HCT116 (cell line): ENCODE data around the gene ARHGAP12. TPM values are rescaled to one million over a fixed set of nuclear protein-coding genes. Genes with fewer than 3 reads are reported as not detected.

ENCODE experiments used
- ATAC-seq: fragments of 200-7000 bp; cut with Tn5 transposase; 2 replicates; pipeline ENCODE4 v1.9.1; 2020; ENCODE audit warnings: mild to moderate bottlenecking, moderate library complexity
- BruUV-seq: library from RNA; stranded (reverse); fragments of 400-500 nt; replicated peaks from 2 replicates; lab custom pipeline; 2021; lab: Mats Ljungman, UMichigan
- CTCF ChIA-PET: fragments of 300-600 bp; sonication (Branson Sonifier 250); formaldehyde crosslinking; loops from one replicate; lab custom pipeline; 2021; ENCODE audit warnings: antibody characterized with exemption; lab: Charles Lee
- POLR2A ChIA-PET: fragments of 300-600, 350-600 bp; sonication (Branson Sonifier 250); formaldehyde crosslinking; loops from one replicate; lab custom pipeline; 2021; ENCODE audit warnings: antibody characterized with exemption; lab: Charles Lee
- RAD21 ChIA-PET, 2 experiments: fragments of 300-600 bp; sonication (Branson Sonifier 250); formaldehyde crosslinking; loops; one replicate each; lab custom pipeline; 2023; ENCODE audit warnings: low total read pairs in 2 of 2; ENCODE audit not compliant: uncharacterized antibody in 2 of 2, unreplicated experiment in 2 of 2, low non-redundant PET in 1 of 2; lab: Charles Lee
- DNase-seq: peaks from one replicate; pipeline ENCODE4 v3.0.0-alpha.2; 2010; ENCODE audit warnings: low read depth, low spot score
- H2AFZ ChIP-seq: fragments of 200-600 bp; shearing (Covaris generic), sonication (generic); 2 replicates; pipeline ENCODE4 v1.6.1; 2017; ENCODE audit warnings: low read depth, mixed run types, mixed read lengths, antibody characterized with exemption, low read length; ENCODE audit not compliant: poor library complexity, severe bottlenecking
- H3K27ac ChIP-seq: 2 replicates; pipeline ENCODE4 v1.5.1; 2012; ENCODE audit warnings: low read depth, low read length
- H3K27me3 ChIP-seq: fragments of 200-600 bp; sonication (generic); 2 replicates; pipeline ENCODE4 v1.6.1; 2016; ENCODE audit warnings: mixed run types, low read length, mixed read lengths; ENCODE audit not compliant: insufficient read depth
- H3K36me3 ChIP-seq, 2 experiments: fragments of 200-500 bp in 1 of 2; fragments of 200-600 bp in 1 of 2; sonication (Bioruptor generic) in 1 of 2; sonication (generic) in 1 of 2; 2 replicates each; pipeline versions ENCODE4 v1.5.1 to v1.6.1; 2014 to 2016; ENCODE audit warnings: low read length in 2 of 2, inconsistent platforms in 1 of 2, mixed read lengths in 1 of 2, mixed run types in 1 of 2; ENCODE audit not compliant: insufficient read depth in 2 of 2, control insufficient read depth in 1 of 2
- H3K4me1 ChIP-seq, 2 experiments: fragments of 200-600 bp in 1 of 2; sonication (generic) in 1 of 2; 2 replicates each; pipeline versions ENCODE4 v1.5.1 to v1.6.1; 2012 to 2017; ENCODE audit warnings: low read length in 2 of 2, inconsistent platforms in 1 of 2, mild to moderate bottlenecking in 1 of 2, mixed read lengths in 1 of 2, mixed run types in 1 of 2, moderate library complexity in 1 of 2; ENCODE audit not compliant: insufficient read depth in 2 of 2, control insufficient read depth in 1 of 2
- H3K4me2 ChIP-seq: fragments of 200-600 bp; sonication (generic); 2 replicates; pipeline ENCODE4 v1.6.1; 2017; ENCODE audit warnings: mixed run types, low read length, mixed read lengths
- H3K4me3 ChIP-seq, 2 experiments: fragments of 200-600 bp in 1 of 2; sonication (generic) in 1 of 2; replicated peaks in 1 of 2; 2 replicates each; pipeline ENCODE4 v1.5.1; 2011 to 2016; ENCODE audit warnings: low read length in 2 of 2, control low read depth in 1 of 2, low read depth in 1 of 2, mild to moderate bottlenecking in 1 of 2, mixed read lengths in 1 of 2, mixed run types in 1 of 2
- H3K79me2 ChIP-seq: fragments of 200-600 bp; sonication (generic); 2 replicates; pipeline ENCODE4 v1.6.1; 2017; ENCODE audit warnings: mild to moderate bottlenecking, mixed run types, low read length, moderate library complexity, mixed read lengths; ENCODE audit not compliant: insufficient read depth
- H3K9ac ChIP-seq: fragments of 200-600 bp; sonication (generic); 2 replicates; pipeline ENCODE4 v1.6.1; 2016; ENCODE audit warnings: low read length, mixed read lengths
- H3K9me2 ChIP-seq: fragments of 200-600 bp; sonication (generic), shearing (Covaris generic); 2 replicates; pipeline ENCODE4 v1.6.1; 2017; ENCODE audit warnings: mixed run types, mild to moderate bottlenecking, moderate library complexity; ENCODE audit not compliant: insufficient read depth
- H3K9me3 ChIP-seq, 2 experiments: fragments of 200-500 bp in 1 of 2; fragments of 200-600 bp in 1 of 2; sonication (Bioruptor generic) in 1 of 2; sonication (generic) in 1 of 2; 2 replicates each; pipeline ENCODE4 v1.6.1; 2014 to 2017; ENCODE audit warnings: low read length in 2 of 2, mixed read lengths in 2 of 2, inconsistent platforms in 1 of 2, low read depth in 1 of 2, mild to moderate bottlenecking in 1 of 2, mixed run types in 1 of 2, moderate library complexity in 1 of 2; ENCODE audit not compliant: control insufficient read depth in 1 of 2, insufficient read depth in 1 of 2
- H4K20me1 ChIP-seq: fragments of 200-600 bp; sonication (generic), shearing (Covaris generic); 2 replicates; pipeline ENCODE4 v1.6.1; 2017; ENCODE audit warnings: mixed run types, mild to moderate bottlenecking, moderate library complexity; ENCODE audit not compliant: insufficient read depth
- ATF3 ChIP-seq: IDR thresholded peaks from 2 replicates; pipeline ENCODE4 v1.6.1; 2012
- CBX3 ChIP-seq: IDR thresholded peaks from 2 replicates; pipeline ENCODE4 v1.6.1; 2012; ENCODE audit warnings: low read depth
- CEBPB ChIP-seq: IDR thresholded peaks from 2 replicates; pipeline ENCODE4 v1.6.1; 2012; ENCODE audit warnings: low read depth
- CTCF ChIP-seq, 3 experiments: fragments of 200-600 bp in 1 of 3; sonication (generic) in 1 of 3; IDR thresholded peaks in 2 of 3; conservative IDR thresholded peaks in 1 of 3; 2 replicates each; pipeline ENCODE4 v1.5.1; 2012 to 2017; ENCODE audit warnings: low read depth in 2 of 3, low read length in 2 of 3, antibody characterized with exemption in 1 of 3, borderline replicate concordance in 1 of 3, control low read depth in 1 of 3, mild to moderate bottlenecking in 1 of 3, mixed read lengths in 1 of 3, mixed run types in 1 of 3, moderate library complexity in 1 of 3; ENCODE audit not compliant: insufficient read depth in 1 of 3
- EGR1 ChIP-seq: IDR thresholded peaks from 2 replicates; pipeline ENCODE4 v1.6.1; 2012; ENCODE audit warnings: low read depth
- ELF1 ChIP-seq: IDR thresholded peaks from 2 replicates; pipeline ENCODE4 v1.6.1; 2012; ENCODE audit warnings: low read depth, borderline replicate concordance
- FOSL1 ChIP-seq: IDR thresholded peaks from 2 replicates; pipeline ENCODE4 v1.6.1; 2012; ENCODE audit warnings: low read depth
- JUND ChIP-seq: IDR thresholded peaks from 2 replicates; pipeline ENCODE4 v1.6.1; 2012
- MAX ChIP-seq: IDR thresholded peaks from 2 replicates; pipeline ENCODE4 v1.6.1; 2012
- POLR2AphosphoS5 ChIP-seq: IDR thresholded peaks from 2 replicates; pipeline ENCODE4 v1.6.1; 2011; ENCODE audit warnings: mild to moderate bottlenecking, low read depth, low read length, moderate library complexity
- RAD21 ChIP-seq: IDR thresholded peaks from 2 replicates; pipeline ENCODE4 v1.6.1; 2012; ENCODE audit warnings: low read depth, mild to moderate bottlenecking
- SIN3A ChIP-seq: IDR thresholded peaks from 2 replicates; pipeline ENCODE4 v1.6.1; 2012; ENCODE audit warnings: low read depth
- SRF ChIP-seq: IDR thresholded peaks from 2 replicates; pipeline ENCODE4 v1.6.1; 2012; ENCODE audit warnings: low read depth
- TCF7L2 ChIP-seq: IDR thresholded peaks from 2 replicates; pipeline ENCODE4 v1.7.0; 2011; ENCODE audit warnings: borderline replicate concordance, inconsistent platforms; ENCODE audit not compliant: insufficient read depth, insufficient read length; ENCODE audit errors: extremely low read depth
- ZNF274 ChIP-seq: fragments of 200-500 bp; sonication (Bioruptor generic); IDR thresholded peaks from 2 replicates; pipeline ENCODE4 v1.6.1; 2014; ENCODE audit warnings: mild to moderate bottlenecking, low read depth, low read length, inconsistent platforms
- intact Hi-C: fragments of 100-400 bp; cut with micrococcal nuclease; formaldehyde crosslinking; loops from 2 replicates; pipeline ENCODE4 v1.10.0; 2022
- total RNA-seq: library from RNA; stranded (reverse); gene quantifications from one replicate; pipeline ENCODE4 v1.2.1, GENCODE V29; 2021; ENCODE audit not compliant: unreplicated experiment
- TF ChIP-seq, protein P1 (sequence below): IDR thresholded peaks from 2 replicates; pipeline ENCODE4 v1.6.1; 2011; ENCODE audit warnings: mild to moderate bottlenecking, low read length, moderate library complexity; ENCODE audit not compliant: insufficient replicate concordance; ENCODE audit errors: extremely low read depth
- TF ChIP-seq, protein P2 (sequence below): IDR thresholded peaks from 2 replicates; pipeline ENCODE4 v1.6.1; 2012; ENCODE audit warnings: low read depth

The ARHGAP12 gene
- total RNA-seq, 1 experiment from 2014 or later: 80.3 TPM

- ChIA-PET RAD21 (no interaction called here), CTCF (interaction anchor here (0.9 kb wide), 1 partner anchor 14 kb away, joined by 3 read pairs; no protein-coding TSS in a partner anchor)
- peak; percentile 84 for ATAC-seq
- peak; percentile 89 for TF ChIP-seq SRF
- no peak; the same call in 1 of the 2 replicates for TF ChIP-seq ELF1
- peak; percentile 80 for TF ChIP-seq MAX
- TF ChIP-seq, protein P1, sequence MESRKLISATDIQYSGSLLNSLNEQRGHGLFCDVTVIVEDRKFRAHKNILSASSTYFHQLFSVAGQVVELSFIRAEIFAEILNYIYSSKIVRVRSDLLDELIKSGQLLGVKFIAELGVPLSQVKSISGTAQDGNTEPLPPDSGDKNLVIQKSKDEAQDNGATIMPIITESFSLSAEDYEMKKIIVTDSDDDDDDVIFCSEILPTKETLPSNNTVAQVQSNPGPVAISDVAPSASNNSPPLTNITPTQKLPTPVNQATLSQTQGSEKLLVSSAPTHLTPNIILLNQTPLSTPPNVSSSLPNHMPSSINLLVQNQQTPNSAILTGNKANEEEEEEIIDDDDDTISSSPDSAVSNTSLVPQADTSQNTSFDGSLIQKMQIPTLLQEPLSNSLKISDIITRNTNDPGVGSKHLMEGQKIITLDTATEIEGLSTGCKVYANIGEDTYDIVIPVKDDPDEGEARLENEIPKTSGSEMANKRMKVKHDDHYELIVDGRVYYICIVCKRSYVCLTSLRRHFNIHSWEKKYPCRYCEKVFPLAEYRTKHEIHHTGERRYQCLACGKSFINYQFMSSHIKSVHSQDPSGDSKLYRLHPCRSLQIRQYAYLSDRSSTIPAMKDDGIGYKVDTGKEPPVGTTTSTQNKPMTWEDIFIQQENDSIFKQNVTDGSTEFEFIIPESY: peak; percentile 83
- TF ChIP-seq ZNF274: no peak
- peak; percentile 94; the same call in 1 of the 2 replicates for TF ChIP-seq CBX3
- TF ChIP-seq JUND: peak; percentile 99
- peak; percentile 99 for TF ChIP-seq FOSL1
- TF ChIP-seq EGR1: peak; percentile 54; the same call in 1 of the 2 replicates
- TF ChIP-seq TCF7L2: peak; percentile 99
- no peak for TF ChIP-seq CTCF (IDR thresholded peaks at IDR 0.05 in 2 of 3, conservative IDR thresholded peaks at IDR 0.05 in 1 of 3; ENCODE audit: borderline replicate concordance in 1 of 3, insufficient read depth in 1 of 3, low read depth in 2 of 3, low read length in 2 of 3)
- peak; percentile 80 for TF ChIP-seq POLR2AphosphoS5
- TF ChIP-seq SIN3A: peak; percentile 98
- TF ChIP-seq RAD21: no peak; the same call in 1 of the 2 replicates
- TF ChIP-seq CEBPB: peak; percentile 100
- TF ChIP-seq, protein P2, sequence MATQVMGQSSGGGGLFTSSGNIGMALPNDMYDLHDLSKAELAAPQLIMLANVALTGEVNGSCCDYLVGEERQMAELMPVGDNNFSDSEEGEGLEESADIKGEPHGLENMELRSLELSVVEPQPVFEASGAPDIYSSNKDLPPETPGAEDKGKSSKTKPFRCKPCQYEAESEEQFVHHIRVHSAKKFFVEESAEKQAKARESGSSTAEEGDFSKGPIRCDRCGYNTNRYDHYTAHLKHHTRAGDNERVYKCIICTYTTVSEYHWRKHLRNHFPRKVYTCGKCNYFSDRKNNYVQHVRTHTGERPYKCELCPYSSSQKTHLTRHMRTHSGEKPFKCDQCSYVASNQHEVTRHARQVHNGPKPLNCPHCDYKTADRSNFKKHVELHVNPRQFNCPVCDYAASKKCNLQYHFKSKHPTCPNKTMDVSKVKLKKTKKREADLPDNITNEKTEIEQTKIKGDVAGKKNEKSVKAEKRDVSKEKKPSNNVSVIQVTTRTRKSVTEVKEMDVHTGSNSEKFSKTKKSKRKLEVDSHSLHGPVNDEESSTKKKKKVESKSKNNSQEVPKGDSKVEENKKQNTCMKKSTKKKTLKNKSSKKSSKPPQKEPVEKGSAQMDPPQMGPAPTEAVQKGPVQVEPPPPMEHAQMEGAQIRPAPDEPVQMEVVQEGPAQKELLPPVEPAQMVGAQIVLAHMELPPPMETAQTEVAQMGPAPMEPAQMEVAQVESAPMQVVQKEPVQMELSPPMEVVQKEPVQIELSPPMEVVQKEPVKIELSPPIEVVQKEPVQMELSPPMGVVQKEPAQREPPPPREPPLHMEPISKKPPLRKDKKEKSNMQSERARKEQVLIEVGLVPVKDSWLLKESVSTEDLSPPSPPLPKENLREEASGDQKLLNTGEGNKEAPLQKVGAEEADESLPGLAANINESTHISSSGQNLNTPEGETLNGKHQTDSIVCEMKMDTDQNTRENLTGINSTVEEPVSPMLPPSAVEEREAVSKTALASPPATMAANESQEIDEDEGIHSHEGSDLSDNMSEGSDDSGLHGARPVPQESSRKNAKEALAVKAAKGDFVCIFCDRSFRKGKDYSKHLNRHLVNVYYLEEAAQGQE: no peak
- peak; percentile 77; the same call in 1 of the 2 replicates for TF ChIP-seq ATF3
Observed at GRCh38 chr10:31940839-31941653, 12.4 kb upstream of the ARHGAP12 start.

More at GRCh38 chr10:31940839-31941653, 12.4 kb upstream of the ARHGAP12 start:
- POLR2A ChIA-PET: interaction anchor here (1.1 to 1.6 kb wide), 5 partner anchors 8 to 79 kb away, joined by 3 to 10 read pairs (median 4); no protein-coding TSS in a partner anchor
- peaks cover 19% of the 10 kb centered on the region for H3K79me2 ChIP-seq
- intact Hi-C loops: no loop called here
- H3K4me3 ChIP-seq: peak overlapping the region in 1 of 2 experiments; percentile 32; a peak in 2 of 4 replicates
- H4K20me1 ChIP-seq: no peaks in the 10 kb centered on the region
- peak overlapping the region; percentile 63 for H3K9ac ChIP-seq
- peak overlapping the region; percentile 95 for H3K27ac ChIP-seq
- H3K36me3 ChIP-seq: no peaks in the 10 kb centered on the region
- no peak overlapping the region for H2AFZ ChIP-seq
- no peaks in the 10 kb centered on the region for H3K9me2 ChIP-seq
- no peaks in the 10 kb centered on the region for H3K27me3 ChIP-seq
- no peaks in the 10 kb centered on the region for H3K9me3 ChIP-seq
- H3K4me1 ChIP-seq: peaks cover 86 to 97% of the 10 kb centered on the region in 2 experiments
- TSS peak; percentile 61 for BruUV-seq
- DNase-seq: peak; percentile 99
- H3K4me2 ChIP-seq: peak overlapping the region; percentile 66
